Body of pancreas (tissue), 4 donors: ENCODE data around the gene CLASP1. TPM values are rescaled to one million over a fixed set of nuclear protein-coding genes. Genes with fewer than 3 reads are reported as not detected.

ENCODE experiments used
- ATAC-seq: fragments of 150-250 bp; one replicate; pipeline ENCODE4 v1.9.1; 2016
- DNase-seq, 4 donors: peaks; one replicate each; pipeline ENCODE4 v3.0.0-alpha.2; 2019
- H3K27ac ChIP-seq, 4 donors: fragments of 200-600 bp; sonication (generic); 1 replicate in 3 of 4; 2 replicates in 1 of 4; pipeline versions ENCODE4 v1.5.1 to v1.6.1; 2016 to 2019; ENCODE audit warnings: mild to moderate bottlenecking in 1 of 4, mixed read lengths in 1 of 4, moderate library complexity in 1 of 4
- H3K27me3 ChIP-seq, 2 donors: fragments of 200-600 bp; sonication (generic); one replicate each; pipeline ENCODE4 v1.6.0; 2016; ENCODE audit warnings: mild to moderate bottlenecking in 1 of 2
- H3K36me3 ChIP-seq, 2 donors: fragments of 200-600 bp; sonication (generic); replicated peaks in 1 of 2; 2 replicates each; pipeline ENCODE4 v1.5.1; 2016; ENCODE audit warnings: low read depth in 2 of 2; ENCODE audit not compliant: insufficient read depth in 1 of 2
- H3K4me1 ChIP-seq: fragments of 200-600 bp; sonication (generic); one replicate; pipeline ENCODE4 v1.6.0; 2016
- H3K4me3 ChIP-seq, 2 donors: fragments of 200-600 bp; sonication (generic); 1 replicate in 1 of 2; 2 replicates in 1 of 2; pipeline ENCODE4 v1.5.1; 2016 to 2019
- H3K9me3 ChIP-seq, 3 donors: fragments of 200-600 bp; sonication (generic); 1 replicate in 2 of 3; 2 replicates in 1 of 3; pipeline ENCODE4 v1.5.1; 2016
- POLR2A ChIP-seq, 3 donors: fragments of 450-650 bp; IDR thresholded peaks; one replicate each; pipeline ENCODE4 v1.6.1; 2016; ENCODE audit warnings: antibody characterized with exemption in 3 of 3, mild to moderate bottlenecking in 2 of 3
- WGBS, 2 donors: methylation state at CpG; one replicate each; pipeline ENCODE4 v1.1.5; 2017; 5-methylcytosine and 5-hydroxymethylcytosine counted together
- intact Hi-C: fragments of 100-400 bp; cut with DNase I; formaldehyde crosslinking; loops from one replicate; pipeline ENCODE4 v1.15.1; 2023
- total RNA-seq, 2 donors: library from RNA; depleted of rRNA; stranded (reverse); fragments of >200 nt; gene quantifications; one replicate each; pipeline ENCODE4 v1.1.0, GENCODE V29; 2016
- TF ChIP-seq, protein P1 (sequence below), 7 experiments: fragments of 450-650 bp in 4 of 7; fragments of 200-600 bp in 3 of 7; sonication (generic) in 3 of 7; IDR thresholded peaks; one replicate each; pipeline ENCODE4 v1.5.1; 2016 to 2019; ENCODE audit warnings: antibody characterized with exemption in 7 of 7

Gene CLASP1
- total RNA-seq, 2 donors from 2014 or later = 28.5 to 44.2 TPM

DNA sequence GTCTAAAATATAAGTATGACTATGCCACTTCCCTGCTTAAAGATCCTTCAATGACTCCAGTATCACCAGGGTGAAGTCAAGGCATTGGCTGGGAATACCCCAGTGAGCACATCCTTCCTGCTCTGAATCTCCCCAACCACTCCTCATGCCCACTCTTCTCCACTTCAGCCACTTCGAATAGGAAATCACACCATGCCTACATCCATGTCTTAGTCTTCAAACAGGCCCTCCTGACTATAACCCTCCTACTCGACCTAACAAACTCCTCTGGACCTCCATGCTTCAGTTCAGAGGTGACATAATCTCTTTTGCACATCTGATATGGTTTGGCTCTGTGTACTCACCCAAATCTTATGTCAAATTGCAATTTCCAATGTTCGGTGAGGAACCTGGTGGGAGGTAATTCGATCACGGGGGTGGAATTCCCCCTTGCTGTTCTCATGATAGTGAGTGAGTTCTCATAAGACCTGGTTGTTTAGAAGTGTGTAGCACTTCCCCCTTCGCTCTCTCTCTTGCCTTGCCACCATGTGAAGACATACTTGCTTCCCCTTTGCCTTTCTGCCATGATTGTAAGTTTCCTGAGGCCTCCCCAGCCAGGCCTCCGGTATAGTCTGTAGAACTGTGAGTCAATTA is 276.4 kb downstream of the CLASP1 start:
- WGBS, 2 donors = 86 to 88% methylated on average over 7 of the region's 7 CpGs
- no peak for ATAC-seq
- no peak for TF ChIP-seq POLR2A (IDR thresholded peaks at IDR 0.05)
- TF ChIP-seq, protein P1, sequence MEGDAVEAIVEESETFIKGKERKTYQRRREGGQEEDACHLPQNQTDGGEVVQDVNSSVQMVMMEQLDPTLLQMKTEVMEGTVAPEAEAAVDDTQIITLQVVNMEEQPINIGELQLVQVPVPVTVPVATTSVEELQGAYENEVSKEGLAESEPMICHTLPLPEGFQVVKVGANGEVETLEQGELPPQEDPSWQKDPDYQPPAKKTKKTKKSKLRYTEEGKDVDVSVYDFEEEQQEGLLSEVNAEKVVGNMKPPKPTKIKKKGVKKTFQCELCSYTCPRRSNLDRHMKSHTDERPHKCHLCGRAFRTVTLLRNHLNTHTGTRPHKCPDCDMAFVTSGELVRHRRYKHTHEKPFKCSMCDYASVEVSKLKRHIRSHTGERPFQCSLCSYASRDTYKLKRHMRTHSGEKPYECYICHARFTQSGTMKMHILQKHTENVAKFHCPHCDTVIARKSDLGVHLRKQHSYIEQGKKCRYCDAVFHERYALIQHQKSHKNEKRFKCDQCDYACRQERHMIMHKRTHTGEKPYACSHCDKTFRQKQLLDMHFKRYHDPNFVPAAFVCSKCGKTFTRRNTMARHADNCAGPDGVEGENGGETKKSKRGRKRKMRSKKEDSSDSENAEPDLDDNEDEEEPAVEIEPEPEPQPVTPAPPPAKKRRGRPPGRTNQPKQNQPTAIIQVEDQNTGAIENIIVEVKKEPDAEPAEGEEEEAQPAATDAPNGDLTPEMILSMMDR (IDR thresholded peaks at IDR 0.05) = no peak

DNA sequence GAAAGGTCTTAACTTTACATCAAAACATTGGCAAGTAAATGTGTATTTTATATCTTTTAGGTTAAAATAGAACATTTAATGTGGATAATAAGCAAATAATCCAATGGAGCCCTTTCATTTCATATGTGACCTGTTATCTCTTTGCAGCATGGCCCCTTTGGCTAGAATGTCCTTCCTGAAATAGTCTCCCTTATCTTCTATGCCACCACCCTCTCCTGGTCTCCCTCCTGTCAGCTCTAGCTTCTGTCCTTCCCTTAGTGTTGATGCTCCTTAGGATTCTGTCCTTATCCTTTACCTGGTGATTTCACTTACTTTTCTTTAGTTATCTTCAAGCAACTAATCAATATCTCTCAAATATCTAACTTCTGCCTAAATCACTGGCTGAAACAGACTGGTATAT is 277.2 kb downstream of the CLASP1 start:
- TF ChIP-seq POLR2A (IDR thresholded peaks at IDR 0.05) = no peak
- TF ChIP-seq, protein P1 (IDR thresholded peaks at IDR 0.05) = no peak
- H3K27ac ChIP-seq = no peak overlapping the region
- ATAC-seq (no peak), DNase-seq (no peak)
- H3K4me3 ChIP-seq = no peak overlapping the region
- no peaks in the 10 kb centered on the region for H3K9me3 ChIP-seq
- H3K27me3 ChIP-seq = no peaks in the 10 kb centered on the region
- no peaks in the 10 kb centered on the region for H3K4me1 ChIP-seq
- peaks cover 6 to 12% of the 10 kb centered on the region in 2 donors for H3K36me3 ChIP-seq
- intact Hi-C loops = no loop called here

More for the DNA sequence above, 276.4 kb downstream of the CLASP1 start:
- DNase-seq = no peak
- intact Hi-C loops = no loop called here
- no peaks in the 10 kb centered on the region for H3K9me3 ChIP-seq
- H3K36me3 ChIP-seq = peaks cover 6 to 11% of the 10 kb centered on the region in 2 donors
- H3K4me3 ChIP-seq = no peak overlapping the region
- no peaks in the 10 kb centered on the region for H3K27me3 ChIP-seq
- no peaks in the 10 kb centered on the region for H3K4me1 ChIP-seq
- H3K27ac ChIP-seq = no peak overlapping the region

DNA sequence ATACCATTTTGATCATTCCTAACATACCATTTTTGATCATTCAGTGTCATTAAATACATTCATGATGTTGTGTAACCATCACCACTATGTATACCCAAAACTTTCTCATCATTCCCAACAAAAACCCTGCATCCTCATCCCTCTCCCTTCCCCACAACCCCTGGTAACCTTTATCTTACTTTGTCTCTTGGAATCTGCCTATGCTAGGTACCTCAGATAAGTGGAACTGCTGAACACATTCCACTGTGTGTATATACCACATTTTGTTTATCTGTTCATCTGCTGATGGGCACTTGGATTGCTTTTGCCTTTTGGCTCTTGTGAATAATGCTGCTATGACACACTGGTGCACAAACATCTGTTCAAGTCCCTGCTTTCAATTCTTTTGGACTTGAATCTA is 280.4 kb downstream of the CLASP1 start:
- peaks cover 6 to 16% of the 10 kb centered on the region in 2 donors for H3K36me3 ChIP-seq

DNA sequence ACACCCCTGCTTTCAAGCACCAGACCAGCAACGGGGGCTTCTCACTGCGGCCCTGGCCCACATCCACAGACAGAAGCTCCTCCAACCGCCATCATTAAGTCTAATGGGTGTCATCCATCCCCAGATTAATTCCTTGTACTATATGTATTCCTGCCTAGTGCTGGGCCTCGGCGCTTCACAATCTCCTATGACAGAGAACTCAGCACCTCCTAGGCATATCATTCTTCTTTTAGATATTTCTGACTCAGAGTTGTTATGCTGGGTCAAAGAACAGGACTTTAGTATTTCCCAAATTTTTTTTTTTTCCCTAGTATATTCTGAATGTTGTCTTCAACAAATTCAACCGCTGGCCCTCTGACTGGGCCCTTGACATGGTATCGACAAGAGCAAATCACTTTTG is 281.1 kb downstream of the CLASP1 start:
- no peaks in the 10 kb centered on the region for H3K4me1 ChIP-seq
- no peak overlapping the region for H3K4me3 ChIP-seq
- no peaks in the 10 kb centered on the region for H3K27me3 ChIP-seq
- WGBS, 2 donors = 92 to 93% methylated on average over 7 of the region's 7 CpGs
- H3K36me3 ChIP-seq = peaks cover 6 to 16% of the 10 kb centered on the region in 2 donors
- no peak overlapping the region for H3K27ac ChIP-seq
- ATAC-seq (no peak), DNase-seq (no peak)
- no peaks in the 10 kb centered on the region for H3K9me3 ChIP-seq
- no peak for TF ChIP-seq POLR2A (IDR thresholded peaks at IDR 0.05)
- TF ChIP-seq, protein P1 (IDR thresholded peaks at IDR 0.05) = no peak
- intact Hi-C loops = no loop called here

More for the DNA sequence above, 280.4 kb downstream of the CLASP1 start:
- intact Hi-C loops = no loop called here
- no peak overlapping the region for H3K4me3 ChIP-seq
- no peak for TF ChIP-seq POLR2A (IDR thresholded peaks at IDR 0.05)
- TF ChIP-seq, protein P1 (IDR thresholded peaks at IDR 0.05) = no peak
- H3K27ac ChIP-seq = no peak overlapping the region
- no peaks in the 10 kb centered on the region for H3K4me1 ChIP-seq
- H3K9me3 ChIP-seq = no peaks in the 10 kb centered on the region
- H3K27me3 ChIP-seq = no peaks in the 10 kb centered on the region
- no peak for ATAC-seq
- DNase-seq = no peak

DNA sequence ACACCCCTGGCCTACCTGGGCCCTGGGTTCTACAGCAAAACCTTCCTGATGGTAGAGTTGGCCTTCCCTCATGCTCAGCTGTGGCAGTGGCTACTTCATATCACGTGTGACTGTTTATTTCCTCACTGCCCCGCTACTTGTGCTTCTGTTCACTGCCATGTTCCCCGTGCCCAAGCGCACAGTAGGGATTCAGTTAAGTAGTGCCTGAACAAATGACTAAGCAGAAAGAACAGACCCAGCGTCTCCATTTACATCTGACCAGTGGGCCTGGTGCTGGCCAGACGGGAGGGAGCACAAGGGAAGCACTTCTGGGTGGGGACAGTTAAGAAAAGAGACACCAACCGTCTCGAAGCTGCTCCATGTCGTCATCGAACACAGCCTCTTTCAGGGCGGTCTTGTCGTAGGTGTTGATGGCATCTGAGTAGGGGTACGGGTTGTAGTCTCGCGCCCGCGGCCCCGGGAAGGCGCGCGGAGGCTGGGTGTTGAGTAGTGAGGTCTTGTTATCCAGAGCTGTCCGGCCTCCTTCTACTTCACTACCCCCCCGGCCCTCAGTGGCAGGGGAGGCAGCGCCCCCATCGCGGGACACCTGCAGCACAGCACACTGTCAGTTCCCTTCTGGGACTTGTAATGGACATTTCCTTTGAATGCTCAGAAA is 281.9 kb downstream of the CLASP1 start:
- no peaks in the 10 kb centered on the region for H3K27me3 ChIP-seq
- 91 to 96% methylated on average over 25 to 26 of the region's 26 CpGs for WGBS, 2 donors
- H3K4me1 ChIP-seq = no peaks in the 10 kb centered on the region
- no peak overlapping the region for H3K27ac ChIP-seq
- peaks cover 0 to 20% of the 10 kb centered on the region in 2 donors for H3K36me3 ChIP-seq
- intact Hi-C loops = no loop called here
- no peak overlapping the region for H3K4me3 ChIP-seq
- no peaks in the 10 kb centered on the region for H3K9me3 ChIP-seq
- DNase-seq = no peak
- TF ChIP-seq POLR2A (IDR thresholded peaks at IDR 0.05) = no peak
- TF ChIP-seq, protein P1 (IDR thresholded peaks at IDR 0.05) = no peak
- ATAC-seq = no peak
